Stromal cell of bone marrow (primary cell): ENCODE measurements around the gene RD3L.

ENCODE experiments used
- DNase-seq: peaks from one replicate; pipeline ENCODE4 v3.0.0-alpha.2; 2012; ENCODE audit warnings: low read depth

The RD3L gene

GRCh38 chr14:103896578-103896977, 45.8 kb downstream of the RD3L start:
- no peak for DNase-seq

GRCh38 chr14:103894723-103895059, 47.6 kb downstream of the RD3L start:
- no peak for DNase-seq

- DNase-seq: no peak
These were observed 48.2 kb downstream of the RD3L start for GRCh38 chr14:103894034-103894722.

GRCh38 chr14:103892247-103892646, 50.1 kb downstream of the RD3L start:
- DNase-seq: no peak

GRCh38 chr14:103891667-103892215, 50.6 kb downstream of the RD3L start:
- no peak for DNase-seq

- DNase-seq: no peak
These were observed 51.3 kb downstream of the RD3L start for GRCh38 chr14:103890821-103891666.
